CD4-positive, alpha-beta T cell treated with Interleukin-1 beta for 1 hour (primary cell): Measurements from ENCODE around the gene SLC13A5.

Experiments used
- DNase-seq, 2 donors: peaks; one replicate each; pipeline ENCODE4 v3.0.0-alpha.2; 2020 to 2022

Gene SLC13A5

GRCh38 chr17:6636616-6637457, 76.3 kb downstream of the SLC13A5 start:
- no peak for DNase-seq

- no peak for DNase-seq
These were observed 77.1 kb downstream of the SLC13A5 start for GRCh38 chr17:6636105-6636504.
